ENCODE results near the gene LONP1.
"Not testable (repeated sequence)": the region's sequence is repeated elsewhere in the genome, so short reads cannot be mapped to it uniquely, and the experiment has no call there.

Gene LONP1, protein sequence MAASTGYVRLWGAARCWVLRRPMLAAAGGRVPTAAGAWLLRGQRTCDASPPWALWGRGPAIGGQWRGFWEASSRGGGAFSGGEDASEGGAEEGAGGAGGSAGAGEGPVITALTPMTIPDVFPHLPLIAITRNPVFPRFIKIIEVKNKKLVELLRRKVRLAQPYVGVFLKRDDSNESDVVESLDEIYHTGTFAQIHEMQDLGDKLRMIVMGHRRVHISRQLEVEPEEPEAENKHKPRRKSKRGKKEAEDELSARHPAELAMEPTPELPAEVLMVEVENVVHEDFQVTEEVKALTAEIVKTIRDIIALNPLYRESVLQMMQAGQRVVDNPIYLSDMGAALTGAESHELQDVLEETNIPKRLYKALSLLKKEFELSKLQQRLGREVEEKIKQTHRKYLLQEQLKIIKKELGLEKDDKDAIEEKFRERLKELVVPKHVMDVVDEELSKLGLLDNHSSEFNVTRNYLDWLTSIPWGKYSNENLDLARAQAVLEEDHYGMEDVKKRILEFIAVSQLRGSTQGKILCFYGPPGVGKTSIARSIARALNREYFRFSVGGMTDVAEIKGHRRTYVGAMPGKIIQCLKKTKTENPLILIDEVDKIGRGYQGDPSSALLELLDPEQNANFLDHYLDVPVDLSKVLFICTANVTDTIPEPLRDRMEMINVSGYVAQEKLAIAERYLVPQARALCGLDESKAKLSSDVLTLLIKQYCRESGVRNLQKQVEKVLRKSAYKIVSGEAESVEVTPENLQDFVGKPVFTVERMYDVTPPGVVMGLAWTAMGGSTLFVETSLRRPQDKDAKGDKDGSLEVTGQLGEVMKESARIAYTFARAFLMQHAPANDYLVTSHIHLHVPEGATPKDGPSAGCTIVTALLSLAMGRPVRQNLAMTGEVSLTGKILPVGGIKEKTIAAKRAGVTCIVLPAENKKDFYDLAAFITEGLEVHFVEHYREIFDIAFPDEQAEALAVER

DNA sequence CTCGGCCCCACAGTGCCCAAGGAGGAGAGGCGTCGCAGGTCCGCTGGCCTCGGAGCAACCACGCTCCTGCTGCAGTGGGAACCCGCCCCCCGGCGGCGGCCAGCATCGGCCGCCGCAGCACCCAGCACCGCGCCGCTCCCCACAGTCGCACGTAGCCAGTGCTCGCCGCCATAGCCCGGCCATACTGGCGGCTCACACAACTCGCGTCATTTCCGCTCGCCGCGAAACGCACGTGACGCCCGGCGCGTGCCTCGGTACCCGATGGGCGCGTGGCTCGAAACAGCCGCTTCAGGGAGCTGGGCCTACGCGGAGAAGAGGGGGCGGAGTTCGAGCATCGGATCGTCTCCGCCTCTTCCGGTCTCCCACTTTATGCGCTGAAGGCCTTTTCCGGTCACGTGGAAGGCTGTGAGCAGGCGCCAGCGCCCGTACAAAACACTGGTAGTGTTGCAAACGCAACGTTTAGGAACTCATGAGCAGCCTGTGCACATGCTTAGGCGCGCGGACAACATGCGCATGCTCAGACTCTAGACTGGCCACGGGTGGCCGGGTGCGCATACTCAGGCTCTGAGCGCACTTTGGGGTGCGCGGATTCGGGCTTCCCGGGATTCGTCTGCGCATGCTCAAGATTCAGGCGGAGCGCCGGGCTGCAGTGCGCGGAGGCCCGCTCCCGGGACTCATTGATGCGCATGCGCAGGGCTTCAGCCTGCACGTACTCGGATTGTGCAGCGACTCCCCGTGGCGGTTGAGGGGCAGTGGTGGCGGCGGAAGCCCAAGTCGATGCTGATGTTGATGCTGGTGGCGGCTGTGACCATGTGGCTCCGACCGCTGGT, at the start of gene LONP1, which contains the start of gene CATSPERD:
LONP1 (minus strand) TSS at position 186 of the 830 bp plus-strand sequence; CDS start at position 172, 14 bp downstream.
CATSPERD (plus strand) TSS at position 677 of the 830 bp plus-strand sequence; CDS start at position 778, 101 bp downstream.
- DNase-seq (ENCODE audit: low read depth in 1 of 2, low spot score in 1 of 2): peak; percentile 92 to 98

DNA sequence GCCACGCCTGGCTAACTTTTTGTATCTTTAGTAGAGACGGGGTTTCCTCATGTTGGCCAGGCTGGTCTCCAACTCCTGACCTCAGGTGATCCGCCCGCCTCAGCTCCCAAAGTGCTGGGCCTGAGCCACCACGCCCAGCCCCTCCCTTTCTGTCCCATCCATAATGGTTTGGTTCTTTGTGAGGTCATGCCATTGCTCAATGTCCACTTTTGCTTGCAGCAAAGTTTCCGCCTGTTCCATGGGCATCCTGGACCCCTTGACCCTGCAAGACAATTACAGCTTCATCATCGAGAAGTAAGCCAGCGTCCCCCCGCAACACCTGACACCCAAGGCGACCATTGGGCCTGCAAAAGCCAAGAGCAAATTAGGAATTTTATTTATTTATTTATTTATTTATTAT, 48.0 kb upstream of the LONP1 start:
- DNase-seq (ENCODE audit: low read depth in 1 of 2, low spot score in 1 of 2): no peak

GRCh38 chr19:5765220-5765619, 45.3 kb upstream of the LONP1 start:
- DNase-seq (ENCODE audit: low read depth in 1 of 2, low spot score in 1 of 2): no peak

- DNase-seq (ENCODE audit: low read depth in 1 of 2, low spot score in 1 of 2): no peak
These were observed 42.8 kb upstream of the LONP1 start for GRCh38 chr19:5762608-5763217.

GRCh38 chr19:5753743-5754142, 33.8 kb upstream of the LONP1 start:
- DNase-seq (ENCODE audit: low read depth in 1 of 2, low spot score in 1 of 2): no peak

- DNase-seq (ENCODE audit: low read depth in 1 of 2, low spot score in 1 of 2): no peak
These were observed 31.8 kb upstream of the LONP1 start for GRCh38 chr19:5751709-5752108.

- no peak for DNase-seq (ENCODE audit: low read depth in 1 of 2, low spot score in 1 of 2)
These were observed 29.6 kb upstream of the LONP1 start for GRCh38 chr19:5749505-5749904.

- DNase-seq (ENCODE audit: low read depth in 1 of 2, low spot score in 1 of 2): not testable (repeated sequence)
These were observed 29.0 kb upstream of the LONP1 start for GRCh38 chr19:5748920-5749319.

DNA sequence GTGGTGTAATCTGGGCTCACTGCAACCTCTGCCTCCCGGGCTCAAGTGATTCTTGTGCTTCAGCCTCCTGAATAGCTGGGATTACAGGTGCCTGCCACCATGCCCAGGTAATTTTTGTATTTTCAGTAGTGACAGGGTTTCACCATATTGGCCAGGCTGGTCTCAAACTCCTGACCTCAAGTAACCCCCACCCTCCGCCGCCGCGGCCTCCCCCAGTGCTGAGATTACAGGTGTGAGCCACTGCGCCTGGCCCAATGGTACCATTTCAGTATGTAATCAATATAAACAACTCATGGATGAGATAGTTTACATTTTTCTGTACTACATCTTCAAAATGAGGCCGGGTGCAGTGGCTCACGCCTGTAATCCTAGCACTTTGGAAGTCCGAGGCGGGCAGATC, 25.1 kb upstream of the LONP1 start:
- DNase-seq (ENCODE audit: low read depth in 1 of 2, low spot score in 1 of 2): not testable (repeated sequence)

GRCh38 chr19:5743630-5744029, 23.7 kb upstream of the LONP1 start:
- DNase-seq (ENCODE audit: low read depth in 1 of 2, low spot score in 1 of 2): no peak

- DNase-seq (ENCODE audit: low read depth in 1 of 2, low spot score in 1 of 2): no peak
These were observed 22.1 kb upstream of the LONP1 start for GRCh38 chr19:5742051-5742450.

DNA sequence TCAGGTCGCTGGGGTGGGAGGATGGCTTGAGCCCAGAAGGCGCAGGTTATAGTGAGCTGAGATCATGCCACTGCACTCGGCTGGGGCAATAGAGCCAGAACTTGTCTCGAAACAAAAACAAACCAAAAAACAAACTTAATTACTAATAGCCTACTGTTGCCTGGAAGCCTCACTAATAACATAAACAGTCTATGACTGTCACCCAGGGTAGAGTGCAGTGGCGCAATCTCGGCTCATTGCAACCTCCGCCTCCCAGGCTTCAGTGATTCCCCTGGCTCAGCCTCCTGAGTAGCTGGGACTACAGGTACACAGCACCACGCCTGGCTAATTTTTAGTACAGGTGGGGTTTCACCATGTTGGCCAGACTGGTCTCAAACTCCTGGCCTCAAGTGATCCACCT, 18.5 kb upstream of the LONP1 start:
- DNase-seq (ENCODE audit: low read depth in 1 of 2, low spot score in 1 of 2): no peak

DNA sequence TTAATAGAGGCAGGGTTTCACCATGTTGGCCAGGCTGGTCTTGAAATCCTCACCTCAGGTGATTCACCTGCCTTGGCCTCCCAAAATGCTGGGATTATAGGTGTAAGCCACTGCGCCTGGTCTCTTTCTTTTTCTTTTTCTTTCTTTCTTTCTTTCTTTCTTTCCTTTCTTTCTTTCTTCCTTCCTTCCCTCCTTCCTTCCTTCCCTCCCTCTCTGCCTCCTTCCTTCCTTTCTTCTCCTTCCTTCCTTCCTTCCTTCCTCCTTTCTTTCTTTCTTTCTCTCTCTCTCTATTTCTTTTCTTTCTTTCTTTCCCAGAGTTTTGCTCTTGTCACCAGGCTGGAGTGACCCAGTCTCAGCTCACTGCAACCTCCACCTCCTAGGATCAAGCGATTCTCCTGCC, 13.2 kb upstream of the LONP1 start:
- DNase-seq (ENCODE audit: low read depth in 1 of 2, low spot score in 1 of 2): not testable (repeated sequence)

- DNase-seq (ENCODE audit: low read depth in 1 of 2, low spot score in 1 of 2): no peak
These were observed 7.6 kb upstream of the LONP1 start for GRCh38 chr19:5727453-5728050.

DNA sequence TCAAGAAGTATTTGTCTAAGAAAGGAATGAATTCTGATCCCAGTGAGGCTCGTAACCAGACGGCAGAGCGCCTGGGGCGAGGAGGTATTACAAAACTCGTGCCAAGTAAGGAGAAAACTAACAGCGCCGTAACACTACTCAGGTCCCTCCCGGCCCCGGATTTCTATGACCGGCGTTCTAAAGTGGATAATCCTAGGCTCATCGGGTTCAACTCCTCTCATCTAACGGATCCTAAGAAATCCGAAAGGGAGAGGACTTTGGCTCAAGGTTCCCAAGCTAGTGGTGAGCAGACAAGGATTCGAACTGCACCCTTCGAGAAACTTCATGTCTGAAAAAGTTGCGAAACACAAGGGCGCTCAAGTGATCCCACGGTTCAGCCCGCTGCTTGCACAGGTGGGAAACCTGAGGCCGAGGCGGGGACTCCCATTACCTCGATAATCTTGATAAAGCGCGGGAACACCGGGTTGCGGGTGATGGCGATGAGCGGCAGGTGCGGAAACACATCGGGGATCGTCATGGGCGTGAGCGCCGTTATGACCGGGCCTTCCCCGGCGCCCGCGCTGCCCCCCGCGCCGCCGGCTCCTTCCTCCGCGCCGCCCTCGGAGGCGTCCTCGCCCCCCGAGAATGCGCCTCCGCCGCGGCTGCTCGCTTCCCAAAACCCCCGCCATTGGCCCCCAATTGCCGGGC, 529 bp downstream of the LONP1 start:
- DNase-seq (ENCODE audit: low read depth in 1 of 2, low spot score in 1 of 2): no peak

DNA sequence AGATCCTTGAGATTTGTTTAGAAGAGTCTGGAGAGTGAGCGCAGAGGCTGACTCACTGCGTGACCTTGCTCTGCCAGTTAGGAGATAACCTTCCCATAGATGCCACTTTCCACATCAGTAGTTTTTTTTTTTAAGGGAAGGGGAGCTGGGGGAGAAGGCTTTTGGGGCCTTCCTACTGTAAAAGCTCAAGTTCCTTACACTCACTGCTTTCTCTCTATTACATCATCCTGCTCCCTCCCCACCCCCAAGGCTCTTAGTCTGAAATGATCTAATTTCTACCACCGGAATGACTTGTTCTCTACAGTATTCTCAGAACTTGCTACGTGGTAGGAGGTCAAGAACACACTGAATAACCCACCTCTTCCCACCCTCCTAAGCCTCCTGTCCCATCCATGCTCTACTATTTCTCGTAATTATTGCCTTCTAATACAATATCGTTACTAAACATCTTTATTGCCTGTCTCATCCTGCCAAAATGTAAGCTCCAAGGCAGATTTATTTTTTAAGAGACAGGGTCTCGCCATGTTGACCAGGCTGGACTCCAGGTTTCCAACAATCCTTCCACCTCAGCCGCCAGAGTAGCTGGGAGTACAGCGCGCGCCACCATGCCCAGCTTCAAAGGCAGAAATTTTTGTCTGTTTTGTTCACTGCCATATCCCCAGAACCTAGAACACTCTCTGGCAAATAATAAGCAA, 1.2 kb downstream of the LONP1 start:
- DNase-seq (ENCODE audit: low read depth in 1 of 2, low spot score in 1 of 2): peak in 1 of 2 donors; percentile 35

- peak in 1 of 2 donors; percentile 29 for DNase-seq (ENCODE audit: low read depth in 1 of 2, low spot score in 1 of 2)
These were observed 1.8 kb downstream of the LONP1 start for GRCh38 chr19:5718037-5718578.

- no peak for DNase-seq (ENCODE audit: low read depth in 1 of 2, low spot score in 1 of 2)
These were observed 2.6 kb downstream of the LONP1 start for GRCh38 chr19:5717215-5717935.
